GM20000 (cell line): ENCODE results near the gene ABHD2.
"Not testable (repeated sequence)": the region's sequence is repeated elsewhere in the genome, so short reads cannot be mapped to it uniquely, and the experiment has no call there.

Experiments used
- DNase-seq: peaks from one replicate; pipeline ENCODE4 v3.0.0; 2012; ENCODE audit warnings: low spot score
- CTCF ChIP-seq: IDR thresholded peaks from 2 replicates; pipeline ENCODE4 v1.5.1; 2012; ENCODE audit warnings: mild to moderate bottlenecking, control low read depth; ENCODE audit errors: extremely low read depth, missing control alignments

Gene ABHD2

DNA sequence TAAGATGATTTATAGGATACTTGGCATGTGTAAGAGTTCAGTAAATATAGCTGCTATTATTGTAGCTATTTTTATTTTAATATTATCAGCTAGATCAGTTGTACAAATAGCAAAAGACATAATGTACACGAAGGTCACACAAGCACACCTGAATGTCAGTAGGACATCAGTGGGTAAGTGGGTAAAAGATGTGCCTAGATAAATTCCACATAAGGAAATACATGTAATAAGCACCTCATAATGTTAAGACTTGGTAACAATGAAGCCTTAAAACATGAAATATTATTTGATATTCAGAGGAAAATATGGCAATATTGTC, 41.5 kb downstream of the ABHD2 start:
- no peak for DNase-seq
- TF ChIP-seq CTCF = no peak

DNA sequence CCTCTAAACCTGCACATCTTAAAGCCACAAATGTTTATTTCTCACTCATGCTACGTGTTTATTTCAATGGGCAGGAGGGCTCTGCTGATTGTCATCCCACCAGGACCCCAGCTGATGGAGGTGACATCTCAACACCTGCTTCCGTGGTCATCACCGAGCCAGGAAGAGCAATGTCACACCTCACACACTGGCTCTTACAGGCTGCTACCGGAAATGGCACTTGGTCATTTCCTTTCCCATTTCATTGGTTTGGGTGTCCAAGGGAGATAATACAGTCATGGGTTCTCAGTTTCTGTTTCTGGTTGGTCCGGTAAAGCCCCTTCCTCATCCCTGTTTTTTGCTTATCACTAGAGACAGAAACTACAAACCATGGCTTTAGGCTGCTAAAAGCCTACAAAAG, 41.9 kb downstream of the ABHD2 start:
- no peak for TF ChIP-seq CTCF

DNA sequence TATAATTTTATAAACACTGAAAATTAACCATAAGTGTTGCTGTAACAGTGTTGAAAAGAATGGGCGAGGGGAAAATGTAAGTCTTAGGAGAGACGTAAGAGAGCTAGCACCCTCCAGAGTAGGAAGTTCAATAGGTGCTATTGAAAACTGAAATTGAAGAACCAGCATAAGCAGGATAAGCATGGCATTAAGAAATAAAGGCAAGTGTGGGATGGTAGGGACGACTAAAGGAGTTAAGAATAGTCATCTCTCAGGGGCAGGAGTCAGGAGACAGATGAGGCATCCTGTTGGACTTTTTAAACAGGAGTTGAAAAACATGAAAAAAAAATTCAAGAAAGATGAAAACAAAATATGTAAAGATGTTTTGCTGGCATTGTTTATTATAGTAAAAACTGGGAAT, 43.5 kb downstream of the ABHD2 start:
- no peak for DNase-seq
- no peak for TF ChIP-seq CTCF

More for the DNA sequence above, 41.9 kb downstream of the ABHD2 start:
- peak; percentile 42 for DNase-seq

GRCh38 chr15:89132611-89133507, 44.6 kb downstream of the ABHD2 start:
- no peak for DNase-seq
- no peak for TF ChIP-seq CTCF

DNA sequence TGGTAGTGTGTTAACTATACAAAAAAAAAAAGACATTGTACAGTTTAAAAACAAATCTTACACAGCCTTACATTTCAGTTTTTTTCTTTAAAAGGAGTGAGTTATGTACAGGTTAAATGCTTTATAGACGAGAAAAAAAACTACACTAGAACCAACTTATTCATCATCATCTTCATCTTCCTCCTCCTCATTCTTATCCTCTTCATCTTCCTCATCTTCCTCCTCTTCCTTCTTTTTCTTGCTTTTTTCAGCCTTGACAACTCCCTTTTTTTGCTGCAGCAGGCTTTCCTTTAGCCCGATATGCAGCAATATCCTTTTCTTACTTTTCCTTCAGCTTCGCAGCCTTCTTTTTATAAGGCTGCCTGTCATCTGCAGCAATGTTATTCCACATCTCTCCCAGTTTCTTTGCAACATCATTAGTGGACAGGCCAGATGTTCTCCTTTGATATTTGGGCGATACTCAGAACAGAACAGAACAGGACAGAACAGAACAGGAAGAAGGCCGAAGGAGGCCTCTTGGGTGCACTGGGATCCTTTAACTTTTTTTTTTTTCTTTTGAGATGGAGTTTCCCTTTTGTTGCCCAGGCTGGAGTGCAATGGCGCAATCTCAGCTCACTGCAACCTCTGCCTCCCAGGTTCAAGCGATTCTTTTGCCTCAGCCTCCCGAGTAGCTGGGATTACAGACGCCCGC, 47.3 kb downstream of the ABHD2 start:
- DNase-seq = not testable (repeated sequence)

DNA sequence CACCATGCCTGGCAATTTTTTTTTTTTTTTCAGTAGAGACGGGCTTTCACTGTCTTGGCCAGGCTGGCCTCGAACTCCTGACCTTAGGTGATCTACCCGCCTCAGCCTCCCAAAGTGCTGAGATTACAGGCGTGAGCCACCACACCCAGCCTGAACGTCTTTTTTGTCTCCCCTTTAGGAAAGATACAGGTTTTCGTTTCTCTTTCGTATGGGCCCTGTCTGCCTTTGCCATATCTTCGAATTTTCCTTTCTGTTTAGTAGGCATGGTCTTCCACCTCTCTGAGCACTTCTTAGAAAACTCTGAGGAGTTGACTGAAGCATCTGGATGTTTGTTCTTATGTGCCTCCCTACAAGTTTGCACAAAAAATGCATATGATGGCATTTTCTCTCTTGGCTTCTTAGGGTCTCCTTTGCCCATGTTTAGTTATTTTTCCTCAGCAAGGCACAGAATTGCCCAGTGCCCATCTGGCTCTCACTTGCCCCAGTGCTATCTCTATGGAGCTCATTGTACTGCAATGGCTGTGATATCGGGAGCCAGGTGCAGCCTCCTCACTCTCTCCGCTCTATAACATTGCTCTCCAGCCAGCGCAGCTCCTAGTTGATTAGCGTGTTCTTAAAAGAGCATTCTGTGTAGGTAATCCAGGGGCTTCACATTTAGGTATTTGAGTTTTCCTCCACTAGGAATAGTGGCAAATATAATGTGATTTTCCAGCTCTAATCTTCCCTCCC, 48.0 kb downstream of the ABHD2 start:
- no peak for TF ChIP-seq CTCF

DNA sequence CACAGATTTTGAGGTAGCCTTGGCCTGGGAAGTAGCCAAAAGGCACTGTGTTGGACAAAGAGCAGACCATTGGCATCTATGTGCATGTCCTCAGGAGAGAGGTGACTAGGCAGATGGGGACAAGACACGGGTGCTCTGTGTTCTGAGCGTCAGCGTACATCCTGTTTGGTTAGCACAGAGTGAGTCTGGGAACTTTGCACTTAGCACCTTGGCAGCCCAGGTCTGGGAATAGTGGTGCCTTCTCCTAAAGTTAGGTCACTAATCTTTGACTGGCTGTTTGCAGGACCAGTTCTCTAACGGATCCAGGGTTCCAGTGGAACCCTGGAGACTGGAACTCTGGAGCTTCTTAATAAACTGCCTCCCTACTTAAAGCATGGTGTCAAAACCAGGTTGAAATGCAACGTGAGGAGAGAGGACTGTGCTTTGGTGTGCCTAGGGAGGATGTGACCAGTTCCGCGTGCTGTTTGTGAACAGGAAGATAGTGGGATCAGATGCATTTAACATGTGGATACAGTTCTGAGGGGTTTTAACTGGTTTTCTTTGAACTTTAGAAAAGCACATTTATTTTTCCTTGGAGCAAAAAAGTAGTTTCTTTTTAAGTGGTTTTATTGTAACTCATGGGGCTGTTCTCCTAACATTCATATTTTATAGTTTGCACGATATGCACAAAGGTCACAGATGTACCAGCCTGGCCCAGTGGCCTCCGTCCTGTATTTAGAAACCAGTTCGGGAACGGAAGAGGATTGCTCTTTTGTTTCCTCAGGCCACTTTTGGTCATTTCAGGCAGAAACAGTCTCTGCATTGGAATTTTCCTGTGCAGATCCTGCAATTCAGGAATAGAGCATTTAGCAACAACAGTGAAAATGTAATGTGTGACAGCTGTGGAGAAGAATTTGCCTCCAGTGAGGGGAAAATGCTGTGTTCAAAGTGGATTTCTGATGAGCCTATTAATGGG, 48.8 kb downstream of the ABHD2 start:
- TF ChIP-seq CTCF = no peak
- DNase-seq = no peak

More for the DNA sequence above, 48.0 kb downstream of the ABHD2 start:
- no peak for DNase-seq
